IPS-15b (cell line): ENCODE results near the gene CACNA1H.
"Not testable (repeated sequence)": the region's sequence is repeated elsewhere in the genome, so short reads cannot be mapped to it uniquely, and the experiment has no call there.

Experiments used
- H3K27me3 ChIP-seq: one replicate; pipeline ENCODE4 v1.6.1; 2013; ENCODE audit warnings: low read length; ENCODE audit not compliant: control insufficient read depth, insufficient read depth
- H3K36me3 ChIP-seq: one replicate; pipeline ENCODE4 v1.6.1; 2013; ENCODE audit warnings: low read length; ENCODE audit not compliant: control insufficient read depth, insufficient read depth
- H3K4me1 ChIP-seq: one replicate; pipeline ENCODE4 v1.6.1; 2013; ENCODE audit warnings: mild to moderate bottlenecking, low read length; ENCODE audit not compliant: control insufficient read depth, insufficient read depth
- H3K4me3 ChIP-seq: one replicate; pipeline ENCODE4 v1.5.1; 2013; ENCODE audit warnings: low read depth, low read length
- H3K9ac ChIP-seq: one replicate; pipeline ENCODE4 v1.6.1; 2013; ENCODE audit warnings: low read depth, mild to moderate bottlenecking, low read length
- H3K9me3 ChIP-seq: one replicate; pipeline ENCODE4 v1.6.1; 2013; ENCODE audit warnings: mild to moderate bottlenecking, low read length; ENCODE audit not compliant: control insufficient read depth, insufficient read depth

The CACNA1H gene

GRCh38 chr16:1236659-1237058, 83.8 kb downstream of the CACNA1H start:
- not testable (repeated sequence) for H3K9me3 ChIP-seq, H3K27me3 ChIP-seq, H3K36me3 ChIP-seq, H3K4me1 ChIP-seq, H3K4me3 ChIP-seq, H3K9ac ChIP-seq

DNA sequence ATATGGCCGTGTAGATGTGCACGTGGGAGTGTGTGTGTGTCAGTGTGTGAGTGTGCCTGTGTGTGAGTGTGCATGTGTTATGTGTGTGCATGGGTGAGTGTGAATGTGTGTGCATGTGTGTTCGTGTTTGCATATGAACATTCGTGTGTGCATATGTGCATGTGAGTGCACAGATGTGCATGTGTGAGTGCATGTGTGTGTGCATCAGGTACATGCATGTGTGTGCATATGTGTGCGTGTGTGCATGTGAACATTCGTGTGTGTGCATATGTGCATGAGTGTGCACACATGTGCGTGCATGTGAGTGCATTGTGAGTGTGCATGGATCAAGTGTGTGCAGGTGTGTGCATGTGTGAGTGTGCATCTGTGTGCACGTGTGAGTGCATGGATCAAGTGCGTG, 85.1 kb downstream of the CACNA1H start:
- peaks cover 5% of the 10 kb centered on the region for H3K27me3 ChIP-seq
- H3K4me1 ChIP-seq: no peaks in the 10 kb centered on the region
- H3K4me3 ChIP-seq: no peak overlapping the region
- H3K36me3 ChIP-seq: no peaks in the 10 kb centered on the region
- no peak overlapping the region for H3K9ac ChIP-seq
- H3K9me3 ChIP-seq: no peaks in the 10 kb centered on the region

DNA sequence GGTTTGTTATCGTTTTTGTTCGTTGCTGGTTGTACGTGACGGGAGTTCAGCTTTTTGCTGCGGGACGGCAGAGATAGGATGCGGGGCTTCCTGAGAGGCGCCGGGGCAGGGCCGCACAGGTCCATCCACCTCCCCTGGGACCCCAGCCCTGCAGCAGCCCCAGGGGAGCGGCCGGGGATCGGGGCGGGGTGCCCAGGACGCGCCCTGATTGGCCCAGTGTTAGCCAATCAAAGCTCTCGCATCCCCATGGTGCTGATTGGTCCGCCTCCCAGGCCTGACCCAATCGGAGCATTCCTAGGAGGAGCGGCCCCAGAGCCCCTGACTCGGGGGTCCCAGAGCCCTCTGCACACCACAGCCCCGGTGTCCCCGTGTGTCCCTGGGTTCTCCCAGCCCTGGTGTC, 86.0 kb downstream of the CACNA1H start:
- H3K27me3 ChIP-seq, H3K4me1 ChIP-seq, H3K9ac ChIP-seq, H3K4me3 ChIP-seq, H3K9me3 ChIP-seq, H3K36me3 ChIP-seq: not testable (repeated sequence)

DNA sequence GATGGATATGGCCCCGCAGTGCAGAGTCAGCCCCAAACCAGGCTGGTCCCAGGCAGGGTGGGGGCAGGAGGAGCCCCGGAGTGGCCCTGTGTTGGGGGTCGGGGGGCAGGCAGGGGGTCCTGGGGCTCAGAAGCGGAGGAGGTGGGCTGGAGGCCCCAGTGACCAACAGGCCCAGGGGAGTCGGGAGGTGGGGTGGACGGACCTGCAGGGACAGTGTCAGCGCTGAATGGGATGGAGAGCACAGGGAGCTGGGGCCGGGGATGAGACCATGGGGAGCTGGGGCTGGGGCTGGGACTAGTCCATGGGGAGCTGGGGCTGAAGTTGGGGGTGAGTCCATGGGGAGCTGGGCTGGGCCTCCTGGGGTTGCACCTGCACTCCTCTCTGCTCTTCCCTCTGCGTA, 86.7 kb downstream of the CACNA1H start:
- not testable (repeated sequence) for H3K9me3 ChIP-seq, H3K4me1 ChIP-seq, H3K4me3 ChIP-seq, H3K9ac ChIP-seq, H3K36me3 ChIP-seq, H3K27me3 ChIP-seq

- H3K9ac ChIP-seq, H3K27me3 ChIP-seq, H3K9me3 ChIP-seq, H3K4me3 ChIP-seq, H3K36me3 ChIP-seq, H3K4me1 ChIP-seq: not testable (repeated sequence)
Observed at GRCh38 chr16:1240436-1240835, 87.5 kb downstream of the CACNA1H start, which contains the start of gene TPSAB1. TPSAB1 (plus strand) TSS chr16:1240705; CDS start chr16:1240939, 234 bp downstream.

DNA sequence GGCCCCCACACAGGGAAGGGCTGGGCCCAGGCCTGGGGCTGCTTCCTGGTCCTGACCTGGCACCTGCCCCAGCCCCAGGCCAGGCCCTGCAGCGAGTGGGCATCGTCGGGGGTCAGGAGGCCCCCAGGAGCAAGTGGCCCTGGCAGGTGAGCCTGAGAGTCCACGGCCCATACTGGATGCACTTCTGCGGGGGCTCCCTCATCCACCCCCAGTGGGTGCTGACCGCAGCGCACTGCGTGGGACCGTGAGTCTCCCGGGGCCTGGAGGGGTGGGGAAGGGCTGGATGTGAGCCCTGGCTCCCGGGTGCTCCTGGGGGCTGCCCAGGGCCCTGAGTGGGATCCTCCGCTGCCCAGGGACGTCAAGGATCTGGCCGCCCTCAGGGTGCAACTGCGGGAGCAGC, 88.2 kb downstream of the CACNA1H start:
- H3K9ac ChIP-seq, H3K4me1 ChIP-seq, H3K4me3 ChIP-seq, H3K27me3 ChIP-seq, H3K9me3 ChIP-seq, H3K36me3 ChIP-seq: not testable (repeated sequence)

- H3K27me3 ChIP-seq: peaks cover 16% of the 10 kb centered on the region
- H3K4me1 ChIP-seq, H3K9ac ChIP-seq, H3K4me3 ChIP-seq, H3K36me3 ChIP-seq, H3K9me3 ChIP-seq: not testable (repeated sequence)
Observed at GRCh38 chr16:1243363-1243762, 90.5 kb downstream of the CACNA1H start.

- H3K4me1 ChIP-seq, H3K9me3 ChIP-seq, H3K36me3 ChIP-seq, H3K4me3 ChIP-seq, H3K9ac ChIP-seq: not testable (repeated sequence)
- peaks cover 16% of the 10 kb centered on the region for H3K27me3 ChIP-seq
Observed at GRCh38 chr16:1243907-1244850, 91.3 kb downstream of the CACNA1H start.

DNA sequence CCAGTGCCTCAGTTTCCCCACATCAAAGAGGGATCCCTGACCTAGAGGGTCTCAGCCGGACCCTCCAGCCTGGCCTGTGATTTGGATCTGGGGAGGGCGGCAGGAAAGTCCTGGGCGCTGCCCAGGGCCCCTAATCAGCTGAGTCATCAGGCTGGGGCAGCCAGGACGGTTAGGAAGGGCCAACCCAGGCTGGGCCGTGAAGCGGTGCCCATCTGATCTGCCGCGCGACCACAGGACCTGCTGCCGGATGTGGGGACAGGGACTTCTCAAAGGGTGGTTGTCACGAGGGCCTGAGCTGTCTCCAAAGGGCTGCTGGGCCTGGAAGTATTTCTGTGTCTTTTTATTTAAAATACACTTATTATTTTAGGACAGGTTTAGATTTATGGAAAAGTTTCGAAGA, 92.0 kb downstream of the CACNA1H start:
- H3K4me3 ChIP-seq: no peak overlapping the region
- no peaks in the 10 kb centered on the region for H3K9me3 ChIP-seq
- H3K4me1 ChIP-seq: no peaks in the 10 kb centered on the region
- H3K27me3 ChIP-seq: peaks cover 16% of the 10 kb centered on the region
- H3K36me3 ChIP-seq: no peaks in the 10 kb centered on the region
- H3K9ac ChIP-seq: no peak overlapping the region

GRCh38 chr16:1245452-1246020, 92.6 kb downstream of the CACNA1H start:
- H3K36me3 ChIP-seq: no peaks in the 10 kb centered on the region
- H3K4me1 ChIP-seq: no peaks in the 10 kb centered on the region
- H3K9me3 ChIP-seq: no peaks in the 10 kb centered on the region
- H3K27me3 ChIP-seq: peaks cover 16% of the 10 kb centered on the region
- H3K4me3 ChIP-seq: no peak overlapping the region
- no peak overlapping the region for H3K9ac ChIP-seq

GRCh38 chr16:1247903-1248537, 95.1 kb downstream of the CACNA1H start:
- H3K27me3 ChIP-seq: peaks cover 18% of the 10 kb centered on the region
- not testable (repeated sequence) for H3K36me3 ChIP-seq, H3K9ac ChIP-seq, H3K4me3 ChIP-seq, H3K9me3 ChIP-seq, H3K4me1 ChIP-seq
